Gastroesophageal sphincter (tissue), 4 donors: Measurements from ENCODE around the gene LONRF2. TPM values are rescaled to one million over a fixed set of nuclear protein-coding genes. Genes with fewer than 3 reads are reported as not detected.

Experiments used
- ATAC-seq: fragments of 150-250 bp; one replicate; pipeline ENCODE4 v1.9.1; 2016; ENCODE audit warnings: mild to moderate bottlenecking, moderate library complexity
- H3K27ac ChIP-seq, 4 donors: fragments of 200-600 bp; sonication (generic) in 3 of 4; 1 replicate in 3 of 4; 2 replicates in 1 of 4; pipeline ENCODE4 v1.5.1; 2016 to 2019
- H3K27me3 ChIP-seq: fragments of 200-600 bp; sonication (generic); one replicate; pipeline ENCODE4 v1.5.1; 2019
- H3K36me3 ChIP-seq, 2 donors: fragments of 200-600 bp; sonication (generic); one replicate each; pipeline ENCODE4 v1.5.1; 2019; ENCODE audit warnings: control low read depth in 1 of 2
- H3K4me1 ChIP-seq, 3 donors: fragments of 200-600 bp; sonication (generic); 1 replicate in 2 of 3; 2 replicates in 1 of 3; pipeline ENCODE4 v1.5.1; 2016 to 2019; ENCODE audit warnings: control low read depth in 2 of 3
- H3K4me3 ChIP-seq, 2 donors: fragments of 200-600 bp; sonication (generic); one replicate each; pipeline ENCODE4 v1.5.1; 2019; ENCODE audit warnings: mild to moderate bottlenecking in 1 of 2, moderate library complexity in 1 of 2
- H3K9me3 ChIP-seq, 3 donors: fragments of 200-600 bp; sonication (generic); one replicate each; pipeline ENCODE4 v1.5.1; 2017 to 2019; ENCODE audit warnings: control low read depth in 2 of 3
- CTCF ChIP-seq, 4 experiments: fragments of 200-600 bp in 2 of 4; fragments of 450-650 bp in 2 of 4; sonication (generic) in 1 of 4; IDR thresholded peaks; one replicate each; pipeline ENCODE4 v1.5.1; 2017 to 2019; ENCODE audit warnings: antibody characterized with exemption in 4 of 4, mild to moderate bottlenecking in 2 of 4, moderate library complexity in 2 of 4
- EP300 ChIP-seq: sonication (generic); formaldehyde crosslinking; IDR thresholded peaks from one replicate; pipeline ENCODE4 v1.6.1; 2017; ENCODE audit warnings: antibody characterized with exemption, mild to moderate bottlenecking
- POLR2A ChIP-seq, 2 donors: fragments of 450-650 bp; IDR thresholded peaks; one replicate each; pipeline ENCODE4 v1.6.1; 2017; ENCODE audit warnings: antibody characterized with exemption in 2 of 2, mild to moderate bottlenecking in 2 of 2, moderate library complexity in 1 of 2
- POLR2AphosphoS5 ChIP-seq: sonication (generic); formaldehyde crosslinking; IDR thresholded peaks from one replicate; pipeline ENCODE4 v1.6.1; 2017; ENCODE audit warnings: antibody characterized with exemption
- WGBS, 2 donors: methylation state at CpG; one replicate each; pipeline ENCODE4 v1.1.5; 2018; ENCODE audit warnings: low coverage in 1 of 2; 5-methylcytosine and 5-hydroxymethylcytosine counted together
- total RNA-seq, 4 donors: library from RNA; depleted of rRNA; stranded (reverse); fragments of >200 nt; gene quantifications; one replicate each; pipeline ENCODE4 v1.1.0, GENCODE V29; 2016

The LONRF2 gene
- total RNA-seq, 4 donors from 2014 or later: 23.8 to 74.6 (median 51.0) TPM

GRCh38 chr2:100237163-100237562 lies 85.1 kb downstream of the LONRF2 start:
- 71 to 95% methylated on average over 3 to 6 of the region's 10 CpGs for WGBS, 2 donors

GRCh38 chr2:100236166-100236565 lies 86.1 kb downstream of the LONRF2 start:
- H3K27me3 ChIP-seq: no peaks in the 10 kb centered on the region
- 86 to 100% methylated on average over 4 to 6 of the region's 6 CpGs for WGBS, 2 donors
- no peak overlapping the region for H3K4me3 ChIP-seq
- no peaks in the 10 kb centered on the region for H3K9me3 ChIP-seq
- no peak overlapping the region for H3K27ac ChIP-seq
- no peak for TF ChIP-seq POLR2A (IDR thresholded peaks at IDR 0.05)
- no peak for TF ChIP-seq POLR2AphosphoS5
- TF ChIP-seq CTCF (IDR thresholded peaks at IDR 0.05): no peak
- no peak for TF ChIP-seq EP300
- no peaks in the 10 kb centered on the region for H3K4me1 ChIP-seq
- no peaks in the 10 kb centered on the region for H3K36me3 ChIP-seq
- ATAC-seq: no peak

More at GRCh38 chr2:100237163-100237562, 85.1 kb downstream of the LONRF2 start:
- Histone ChIP-seq H3K27ac (no peak overlapping the region), H3K9me3 (no peaks in the 10 kb centered on the region), H3K36me3 (no peaks in the 10 kb centered on the region), H3K27me3 (no peaks in the 10 kb centered on the region), H3K4me1 (peaks cover 0 to 1% (median 0%) of the 10 kb centered on the region in 3 donors), H3K4me3 (no peak overlapping the region)
- TF ChIP-seq CTCF (IDR thresholded peaks at IDR 0.05) (no peak), POLR2A (IDR thresholded peaks at IDR 0.05) (no peak), EP300 (no peak), POLR2AphosphoS5 (no peak)
- no peak for ATAC-seq

- WGBS, 2 donors: 86 to 100% methylated on average over 1 of the region's 4 CpGs
- Histone ChIP-seq H3K9me3 (no peaks in the 10 kb centered on the region), H3K4me1 (no peaks in the 10 kb centered on the region), H3K27me3 (no peaks in the 10 kb centered on the region), H3K27ac (no peak overlapping the region), H3K4me3 (no peak overlapping the region), H3K36me3 (no peaks in the 10 kb centered on the region)
- no peak for TF ChIP-seq EP300
- no peak for TF ChIP-seq CTCF (IDR thresholded peaks at IDR 0.05)
- no peak for TF ChIP-seq POLR2AphosphoS5
- TF ChIP-seq POLR2A (IDR thresholded peaks at IDR 0.05): no peak
- no peak for ATAC-seq
These were observed 86.7 kb downstream of the LONRF2 start for GRCh38 chr2:100235581-100235980.

GRCh38 chr2:100235098-100235497 lies 87.2 kb downstream of the LONRF2 start:
- WGBS, 2 donors: 62 to 81% methylated on average over 7 to 14 of the region's 16 CpGs
- Histone ChIP-seq H3K27ac (no peak overlapping the region), H3K4me1 (no peaks in the 10 kb centered on the region), H3K9me3 (no peaks in the 10 kb centered on the region), H3K27me3 (no peaks in the 10 kb centered on the region), H3K4me3 (no peak overlapping the region), H3K36me3 (no peaks in the 10 kb centered on the region)
- TF ChIP-seq POLR2AphosphoS5 (no peak), CTCF (IDR thresholded peaks at IDR 0.05) (no peak), POLR2A (IDR thresholded peaks at IDR 0.05) (no peak), EP300 (no peak)
- no peak for ATAC-seq

GRCh38 chr2:100234141-100234540 lies 88.2 kb downstream of the LONRF2 start:
- no peaks in the 10 kb centered on the region for H3K27me3 ChIP-seq
- no peak for ATAC-seq
- H3K4me1 ChIP-seq: no peaks in the 10 kb centered on the region
- H3K27ac ChIP-seq: no peak overlapping the region
- TF ChIP-seq POLR2AphosphoS5 (no peak), POLR2A (IDR thresholded peaks at IDR 0.05) (no peak), EP300 (no peak), CTCF (IDR thresholded peaks at IDR 0.05) (no peak)
- H3K9me3 ChIP-seq: no peaks in the 10 kb centered on the region
- no peaks in the 10 kb centered on the region for H3K36me3 ChIP-seq
- no peak overlapping the region for H3K4me3 ChIP-seq
- WGBS, 2 donors: 71% methylated on average over 2 to 4 of the region's 4 CpGs
